IMR-90 (cell line): Measurements from ENCODE around the gene KDM2A. TPM values are rescaled to one million over a fixed set of nuclear protein-coding genes. Genes with fewer than 3 reads are reported as not detected.

Experiments
- ATAC-seq: fragments of 200-7000 bp; cut with Tn5 transposase; 2 replicates; pipeline ENCODE4 v1.9.1; 2020; ENCODE audit warnings: low read depth, mild to moderate bottlenecking, moderate library complexity
- BruUV-seq: library from RNA; stranded (reverse); fragments of 400-500 nt; replicated peaks from 2 replicates; lab custom pipeline; 2021; lab: Mats Ljungman, UMichigan
- CTCF ChIA-PET: fragments of 300-600 bp; formaldehyde crosslinking; extraction: SDS; loops from one replicate; lab custom pipeline; 2021; ENCODE audit warnings: antibody characterized with exemption; lab: Yijun Ruan, JAX
- POLR2A ChIA-PET: fragments of 300-600 bp; sonication (Branson Sonifier 250); formaldehyde crosslinking; loops from one replicate; lab custom pipeline; 2022; ENCODE audit warnings: antibody characterized with exemption; ENCODE audit not compliant: unreplicated experiment; lab: Charles Lee
- DNase-seq: peaks from one replicate; pipeline ENCODE4 v3.0.0; 2013
- H2AFZ ChIP-seq: replicated peaks from 2 replicates; pipeline ENCODE3; 2013; ENCODE audit warnings: low read length, mild to moderate bottlenecking; ENCODE audit not compliant: poor library complexity
- H2AK5ac ChIP-seq: 2 replicates; pipeline ENCODE4 v1.6.1; 2013; ENCODE audit warnings: low read depth, low read length, inconsistent platforms
- H2AK9ac ChIP-seq: replicated peaks from 2 replicates; pipeline ENCODE3; 2013; ENCODE audit warnings: mild to moderate bottlenecking, low read depth, low read length, moderate library complexity; ENCODE audit not compliant: poor library complexity
- H2BK120ac ChIP-seq: 2 replicates; pipeline ENCODE4 v1.6.1; 2013; ENCODE audit warnings: low read depth, low read length, inconsistent platforms
- H2BK15ac ChIP-seq: 3 replicates; pipeline ENCODE4 v1.6.1; 2013; ENCODE audit warnings: low read depth, low read length, inconsistent platforms
- H2BK20ac ChIP-seq: 2 replicates; pipeline ENCODE4 v1.6.1; 2013; ENCODE audit warnings: low read depth, mild to moderate bottlenecking, inconsistent platforms, low read length, moderate library complexity
- H2BK5ac ChIP-seq: 2 replicates; pipeline ENCODE4 v1.6.1; 2013; ENCODE audit warnings: mild to moderate bottlenecking, low read depth, low read length, inconsistent platforms; ENCODE audit not compliant: poor library complexity, severe bottlenecking
- H3K14ac ChIP-seq: replicated peaks from 2 replicates; pipeline ENCODE4 v1.6.1; 2013; ENCODE audit warnings: low read depth, low read length, inconsistent platforms
- H3K18ac ChIP-seq: 2 replicates; pipeline ENCODE4 v1.6.1; 2013; ENCODE audit warnings: low read depth, low read length, control low read depth
- H3K23ac ChIP-seq: 2 replicates; pipeline ENCODE4 v1.6.1; 2013; ENCODE audit warnings: low read depth, low read length, inconsistent platforms
- H3K27ac ChIP-seq: 2 replicates; pipeline ENCODE4 v1.5.1; 2013; ENCODE audit warnings: mild to moderate bottlenecking, control low read depth, low read length; ENCODE audit not compliant: insufficient read depth
- H3K27me3 ChIP-seq: 2 replicates; pipeline ENCODE4 v1.6.1; 2013; ENCODE audit warnings: low read length; ENCODE audit not compliant: control insufficient read depth, insufficient read depth
- H3K36me3 ChIP-seq: 2 replicates; pipeline ENCODE4 v1.6.1; 2013; ENCODE audit warnings: low read length, mixed read lengths; ENCODE audit not compliant: control insufficient read depth, insufficient read depth
- H3K4ac ChIP-seq: 2 replicates; pipeline ENCODE4 v1.6.1; 2013; ENCODE audit warnings: low read depth, low read length, inconsistent platforms
- H3K4me1 ChIP-seq: 2 replicates; pipeline ENCODE4 v1.6.1; 2013; ENCODE audit warnings: low read length, mixed read lengths; ENCODE audit not compliant: control insufficient read depth, insufficient read depth
- H3K4me2 ChIP-seq: 2 replicates; pipeline ENCODE4 v1.6.1; 2013; ENCODE audit warnings: low read depth, mild to moderate bottlenecking, control low read depth, low read length, moderate library complexity
- H3K4me3 ChIP-seq: 2 replicates; pipeline ENCODE4 v1.5.1; 2013; ENCODE audit warnings: low read depth, mild to moderate bottlenecking, control low read depth, low read length, moderate library complexity; ENCODE audit not compliant: insufficient read depth
- H3K56ac ChIP-seq: 2 replicates; pipeline ENCODE4 v1.6.1; 2013; ENCODE audit warnings: low read length, inconsistent platforms; ENCODE audit not compliant: insufficient read depth; ENCODE audit errors: extremely low read depth
- H3K79me1 ChIP-seq, 2 experiments: 2 replicates each; pipeline ENCODE4 v1.6.1; 2013; ENCODE audit warnings: low read length in 2 of 2, inconsistent platforms in 1 of 2, low read depth in 1 of 2
- H3K9ac ChIP-seq: 2 replicates; pipeline ENCODE4 v1.6.1; 2013; ENCODE audit warnings: low read depth, low read length, control low read depth
- H3K9me1 ChIP-seq: 2 replicates; pipeline ENCODE4 v1.6.1; 2013; ENCODE audit warnings: low read length, inconsistent platforms; ENCODE audit not compliant: insufficient read depth
- H3K9me3 ChIP-seq: 2 replicates; pipeline ENCODE4 v1.6.1; 2013; ENCODE audit warnings: low read length; ENCODE audit not compliant: control insufficient read depth, insufficient read depth
- H4K20me1 ChIP-seq: 2 replicates; pipeline ENCODE4 v1.6.1; 2013; ENCODE audit warnings: low read length, inconsistent platforms; ENCODE audit not compliant: insufficient read depth
- H4K5ac ChIP-seq: 2 replicates; pipeline ENCODE4 v1.6.1; 2013; ENCODE audit warnings: mild to moderate bottlenecking, low read depth, low read length, control low read depth
- H4K8ac ChIP-seq, 2 experiments: 2 replicates each; pipeline ENCODE4 v1.6.1; 2013; ENCODE audit warnings: low read depth in 2 of 2, low read length in 2 of 2, control low read depth in 1 of 2, inconsistent platforms in 1 of 2
- H4K91ac ChIP-seq: 2 replicates; pipeline ENCODE4 v1.6.1; 2013; ENCODE audit warnings: low read depth, low read length, inconsistent platforms; ENCODE audit not compliant: insufficient read depth
- MAZ ChIP-seq: IDR thresholded peaks from 2 replicates; pipeline ENCODE4 v1.6.1; 2012; ENCODE audit warnings: low read depth, mild to moderate bottlenecking, low read length, improper control_type of control experiment, moderate library complexity, borderline replicate concordance
- MXI1 ChIP-seq: IDR thresholded peaks from 2 replicates; pipeline ENCODE4 v1.6.1; 2012; ENCODE audit warnings: low read depth, mild to moderate bottlenecking, low read length, moderate library complexity, borderline replicate concordance
- NFE2L2 ChIP-seq: fragments of 150-350 bp; IDR thresholded peaks from 2 replicates; pipeline ENCODE4 v1.6.1; 2016; ENCODE audit warnings: low read depth, mild to moderate bottlenecking, low read length
- SMC3 ChIP-seq: fragments of 150-350 bp; IDR thresholded peaks from 2 replicates; pipeline ENCODE4 v1.6.1; 2016; ENCODE audit warnings: low read depth, mild to moderate bottlenecking, antibody characterized with exemption, low read length, moderate library complexity
- WGBS, 2 experiments: methylation state at CpG; one replicate each; pipeline versions ENCODE4 v1.1.5 to v1.1.7; 2013; ENCODE audit warnings: missing lambda C conversion rate in 2 of 2; ENCODE audit not compliant: insufficient read length in 1 of 2; ENCODE audit errors: extremely low coverage in 2 of 2; 5-methylcytosine and 5-hydroxymethylcytosine counted together
- dilution Hi-C: fragments of 300-500 bp; cut with HindIII; formaldehyde crosslinking; loops from one replicate; pipeline ENCODE4 v1.14.3; 2018; ENCODE audit warnings: low sequenced_read_pairs; ENCODE audit not compliant: unreplicated experiment
- in situ Hi-C: fragments of 300-500 bp; cut with MboI; formaldehyde crosslinking; loops from 3 replicates; pipeline ENCODE4 v1.14.3; 2019; ENCODE audit warnings: low sequenced_read_pairs, inconsistent platforms, mixed read lengths
- intact Hi-C: fragments of 100-400 bp; cut with micrococcal nuclease; formaldehyde crosslinking; loops from 2 replicates; pipeline ENCODE4 v1.10.0; 2022
- polyA plus RNA-seq, 3 experiments: library from polyadenylated mRNA; depleted of rRNA; stranded (reverse); fragments of >200 nt; gene quantifications; 2 replicates each; pipeline ENCODE4 v1.2.3, GENCODE V29; 2012; ENCODE audit warnings: low replicate concordance in 1 of 3
- total RNA-seq: library from RNA; depleted of rRNA; stranded (reverse); fragments of >200 nt; gene quantifications from 2 replicates; pipeline ENCODE4 v1.2.3, GENCODE V29; 2012

KDM2A gene
- total and polyA plus RNA-seq, 2 of the 4 experiments (the other 2 are of a cell fraction): 26.7 to 42.6 TPM

DNA sequence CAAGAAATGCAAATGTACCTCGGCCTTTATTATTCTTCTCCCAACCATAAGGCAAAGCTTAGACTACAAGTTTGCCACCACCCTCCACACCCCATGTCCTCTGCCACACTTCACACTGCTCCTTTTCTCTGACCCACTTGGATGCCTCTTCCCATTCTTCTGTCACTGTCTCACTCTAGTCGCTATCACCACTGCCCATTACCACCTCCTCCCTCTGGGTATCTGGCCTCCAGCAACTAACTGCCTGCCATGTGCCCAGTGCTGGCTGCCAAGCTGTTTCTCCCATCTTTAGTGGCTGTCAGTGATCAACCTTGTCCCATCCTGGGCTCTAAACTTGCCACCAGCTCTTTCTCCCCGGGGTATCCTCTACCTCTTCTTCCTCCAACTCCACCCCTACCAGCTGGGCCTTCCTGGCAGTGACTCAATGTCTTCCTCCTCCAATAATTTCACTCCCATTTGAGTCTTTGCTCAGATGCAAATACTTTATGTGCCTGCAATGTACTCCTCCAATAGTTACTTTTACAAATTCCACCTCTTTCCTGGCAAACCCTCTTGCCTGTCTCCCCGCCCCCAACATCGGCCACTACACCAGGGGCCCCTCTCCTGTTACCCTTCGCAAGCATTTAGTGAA, 20.1 kb upstream of the KDM2A start:
- TF ChIP-seq NFE2L2 (no peak), MAZ (no peak), SMC3 (no peak), MXI1 (no peak)
- Histone ChIP-seq H3K23ac (no peak overlapping the region), H3K27me3 (peaks cover 9% of the 10 kb centered on the region), H3K56ac (no peak overlapping the region), H3K4ac (no peak overlapping the region), H3K27ac (no peak overlapping the region), H3K79me1 (no peaks in the 10 kb centered on the region), H3K9me3 (no peaks in the 10 kb centered on the region), H2BK120ac (no peak overlapping the region), H3K36me3 (no peaks in the 10 kb centered on the region), H2BK15ac (no peak overlapping the region), H2BK20ac (no peak overlapping the region), H3K4me3 (no peak overlapping the region), H3K4me2 (no peak overlapping the region), H4K91ac (no peak overlapping the region), H4K5ac (no peak overlapping the region), H2AK9ac (no peak overlapping the region), H3K9ac (no peak overlapping the region), H2AFZ (no peak overlapping the region), H3K18ac (no peak overlapping the region), H3K9me1 (no peaks in the 10 kb centered on the region; the same call in 1 of the 2 replicates), H3K4me1 (no peaks in the 10 kb centered on the region), H4K8ac (no peak overlapping the region), H4K20me1 (no peaks in the 10 kb centered on the region), H3K14ac (no peak overlapping the region), H2AK5ac (no peak overlapping the region), H2BK5ac (no peak overlapping the region)
- in situ Hi-C loops (no loop called here), intact Hi-C loops (no loop called here), dilution Hi-C loops (no loop called here)
- ATAC-seq (no peak), DNase-seq (no peak)
- POLR2A ChIA-PET: no interaction called here
- WGBS, 2 experiments: 44% methylated on average over 1 of the region's 6 CpGs; no CpG with 5 or more reads in 1 of the 2 experiments
- no TSS peak for BruUV-seq
- CTCF ChIA-PET: no interaction called here
